HUDEP-2 (cell line): ENCODE data around the gene CAPZA1.
A peak's percentile ranks its signal among the peaks of the same experiment; 100 is the strongest.

Experiments used
- DNase-seq, 76 experiments: peaks; one replicate each; lab custom pipeline; 2025; ENCODE audit not compliant: unreplicated experiment in 76 of 76; lab: John Stamatoyannopoulos, UW

CAPZA1 gene

DNA sequence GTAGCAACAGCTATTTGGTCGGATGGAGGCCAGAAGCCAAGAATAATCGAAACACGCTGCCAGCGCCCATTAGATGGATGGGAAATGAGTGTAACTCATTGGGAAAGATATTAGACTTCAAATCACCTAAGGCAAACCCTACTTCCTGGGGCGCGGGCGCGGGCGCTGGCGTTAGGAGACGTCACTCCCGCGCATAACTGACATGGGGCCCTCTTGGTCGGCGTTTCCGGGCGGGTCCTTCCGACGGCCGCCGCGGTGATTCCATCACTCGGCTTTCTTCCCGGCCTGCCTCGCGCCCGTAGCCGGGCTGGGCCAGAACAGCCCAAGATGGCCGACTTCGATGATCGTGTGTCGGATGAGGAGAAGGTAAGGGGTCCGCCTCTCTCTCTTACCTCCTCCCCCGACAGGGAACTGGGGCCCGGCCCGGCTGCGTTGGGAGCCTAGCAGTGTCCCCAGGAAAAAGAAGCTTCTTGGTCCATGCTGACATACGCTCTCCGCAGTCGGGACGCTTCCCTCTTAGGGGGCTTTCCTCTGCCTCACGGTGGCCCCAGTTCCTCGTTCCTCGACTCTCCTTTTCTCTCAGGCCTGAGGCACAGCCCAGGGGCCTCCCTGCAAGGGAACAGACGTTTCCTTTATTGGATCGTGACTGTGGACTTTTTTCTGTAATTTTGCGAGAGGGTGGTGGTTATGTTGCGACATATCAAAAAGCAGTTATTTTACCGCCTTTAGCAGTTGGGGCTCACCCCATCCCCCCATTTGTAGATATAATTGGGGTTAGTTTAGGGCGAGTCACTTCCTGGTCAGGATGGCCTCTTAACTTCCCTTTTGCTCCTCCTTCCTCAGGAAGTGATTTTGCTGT is at the start of gene CAPZA1:
CAPZA1 (plus strand) TSS at position 315 of the 859 bp plus-strand sequence; CDS start at position 328, 13 bp downstream.
- peak in 74 of 76 experiments; percentile 7 to 91 (median 83) for DNase-seq

DNA sequence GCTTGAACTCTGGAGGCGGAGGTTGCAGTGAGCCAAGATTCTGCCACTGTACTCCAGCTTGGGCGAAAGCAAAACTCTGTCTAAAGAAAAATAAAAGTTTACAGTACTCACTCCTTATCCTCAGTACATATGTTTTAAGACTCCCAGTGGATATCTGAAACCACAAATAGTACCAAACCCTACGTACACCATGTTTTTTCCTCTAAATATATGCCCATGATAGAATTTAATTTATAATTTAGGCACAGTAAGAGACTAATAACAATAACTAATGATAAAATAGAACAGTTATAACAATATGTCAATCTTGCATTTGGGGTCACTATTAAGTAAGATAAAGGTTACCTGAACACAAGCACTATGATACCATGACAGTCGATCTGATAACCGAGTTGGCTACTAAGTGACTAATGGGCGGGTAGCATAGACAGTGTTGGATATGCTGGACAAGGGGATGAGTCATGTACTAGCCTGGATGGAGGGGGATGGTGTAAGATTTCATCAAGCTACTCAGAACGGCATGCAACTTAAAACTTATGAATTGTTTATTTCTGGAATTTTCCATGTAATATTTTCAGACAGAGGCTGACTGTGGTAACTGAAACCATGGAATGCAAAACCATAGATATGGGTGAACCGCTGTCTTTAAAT is 44.4 kb upstream of the CAPZA1 start:
- DNase-seq = peak in 48 of 76 experiments; percentile 1 to 76 (median 23)

DNA sequence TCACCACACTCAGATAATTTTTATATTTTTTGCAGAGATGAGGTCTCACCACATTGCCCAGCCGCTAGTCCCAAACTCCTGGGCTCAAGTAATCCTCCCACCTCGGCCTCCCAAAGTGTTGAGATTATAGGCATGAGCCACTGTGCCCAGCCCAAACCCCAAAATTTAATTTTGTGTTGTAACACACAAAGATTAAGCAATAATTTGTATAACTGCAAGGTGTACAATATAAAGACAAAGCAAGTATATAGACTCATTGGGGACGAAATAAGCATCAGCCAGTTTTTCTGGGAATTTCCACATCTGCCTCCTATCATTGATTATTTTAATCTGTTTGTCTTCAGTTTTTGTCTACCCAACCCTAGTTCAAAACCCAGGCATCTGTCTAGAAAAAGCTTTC is 43.4 kb upstream of the CAPZA1 start:
- no peak for DNase-seq

GRCh38 chr1:112579801-112580510 is 39.7 kb upstream of the CAPZA1 start:
- no peak for DNase-seq

DNA sequence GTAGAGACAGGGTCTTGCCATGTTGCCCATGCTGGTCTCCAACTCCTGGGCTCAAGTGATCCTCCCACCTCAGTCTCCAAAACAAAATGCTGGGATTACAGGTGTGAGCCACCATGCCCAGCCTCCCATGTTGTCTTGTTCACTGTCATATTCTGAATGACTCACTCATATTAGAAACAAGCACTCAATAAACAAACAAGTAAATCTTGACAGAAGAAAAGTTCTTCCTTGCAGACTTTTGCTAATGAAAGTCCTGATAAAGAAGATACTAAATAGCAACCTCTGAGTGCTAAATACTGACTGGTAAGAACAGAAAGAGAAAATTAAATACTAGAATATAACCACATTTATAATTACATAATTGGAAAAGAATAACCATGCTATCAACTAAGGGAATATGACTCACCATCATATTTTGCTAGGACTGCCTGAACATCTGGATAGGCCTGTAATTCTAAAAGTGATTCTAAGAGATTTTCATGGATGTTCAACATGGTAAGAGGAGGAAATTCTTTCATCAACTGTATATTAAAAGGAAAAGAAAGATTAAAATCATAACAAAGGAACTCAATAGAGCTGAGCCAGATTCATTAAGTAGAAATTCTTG is 37.9 kb upstream of the CAPZA1 start:
- no peak for DNase-seq

DNA sequence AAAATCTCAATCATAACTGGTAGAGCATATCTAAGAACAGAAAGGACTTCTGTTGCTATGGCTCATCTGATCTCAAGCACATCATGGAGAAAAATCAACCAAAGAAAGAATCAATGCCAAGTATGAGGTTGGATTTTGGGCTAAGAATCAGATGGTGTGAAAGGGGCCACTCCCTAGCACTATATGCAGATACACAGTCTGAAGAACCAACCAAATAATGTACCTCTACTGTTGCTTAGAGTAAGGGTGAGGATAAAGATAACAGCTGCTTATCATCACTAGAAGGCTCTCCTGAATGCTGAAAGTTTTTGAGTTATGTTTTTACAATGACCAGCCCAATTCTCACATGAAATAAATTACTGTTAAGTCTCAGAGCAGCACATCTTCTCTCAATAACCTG is 36.3 kb upstream of the CAPZA1 start:
- DNase-seq = peak in 3 of 76 experiments; percentile 1 to 16 (median 5)

- DNase-seq = no peak
These were observed 29.9 kb upstream of the CAPZA1 start for GRCh38 chr1:112589766-112590165.

- no peak for DNase-seq
These were observed 25.3 kb upstream of the CAPZA1 start for GRCh38 chr1:112594208-112594876.

DNA sequence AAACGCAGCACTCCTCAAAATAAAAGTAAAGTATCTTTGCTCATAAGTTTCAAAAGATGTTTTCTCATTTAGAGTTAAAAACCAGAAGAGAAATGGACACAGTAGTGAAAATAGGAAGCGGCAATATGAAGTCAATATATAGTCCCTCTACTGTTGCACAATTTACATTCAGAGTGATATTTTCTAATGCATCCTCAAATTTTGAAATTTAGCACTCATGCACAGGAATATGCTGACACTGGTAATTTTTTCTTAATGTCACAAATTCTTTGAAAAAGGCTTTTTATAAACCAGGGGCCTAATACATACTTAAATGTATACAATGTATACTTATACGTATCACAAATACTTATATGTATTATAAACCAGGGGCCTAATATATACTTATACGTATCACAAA is 20.2 kb upstream of the CAPZA1 start:
- DNase-seq = no peak

DNA sequence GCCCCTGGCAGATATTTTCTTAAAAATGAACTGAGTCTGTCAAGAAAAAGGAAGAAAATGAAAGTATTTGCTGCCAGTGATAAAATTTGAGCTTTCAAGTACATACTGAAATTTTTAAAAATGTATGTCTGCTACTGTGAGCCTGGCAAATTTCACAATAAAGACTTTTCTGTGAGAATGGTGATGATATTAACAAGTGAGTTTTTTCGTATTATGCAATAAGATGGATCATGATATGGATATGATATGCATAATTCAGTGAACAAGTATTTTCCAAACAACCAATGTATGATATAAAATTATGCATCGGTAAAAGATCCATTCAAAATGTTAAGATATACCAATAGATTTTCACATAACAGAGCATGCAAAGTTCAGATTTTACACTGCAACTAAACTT is 16.6 kb upstream of the CAPZA1 start:
- DNase-seq = no peak

DNA sequence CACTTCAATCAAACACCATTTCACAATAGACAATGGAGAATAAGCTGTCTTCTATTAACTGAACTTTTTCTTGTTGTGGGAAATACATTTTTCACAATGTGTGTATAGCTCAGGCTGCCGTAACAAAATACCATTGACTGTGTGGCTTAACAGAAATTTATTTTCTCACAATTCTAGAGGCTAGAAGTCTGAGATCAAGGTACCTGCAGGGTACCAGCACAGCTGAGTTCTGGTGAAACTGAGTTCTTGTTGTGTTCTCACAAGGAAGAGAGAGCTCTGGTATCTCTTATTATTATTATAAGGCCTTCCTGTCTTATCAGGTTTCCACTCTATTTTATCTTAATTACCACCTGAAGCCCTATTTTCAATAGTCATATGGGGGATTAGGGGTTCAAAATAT is 16.1 kb upstream of the CAPZA1 start:
- no peak for DNase-seq

- DNase-seq = no peak
These were observed 13.9 kb upstream of the CAPZA1 start for GRCh38 chr1:112605633-112606327.

DNA sequence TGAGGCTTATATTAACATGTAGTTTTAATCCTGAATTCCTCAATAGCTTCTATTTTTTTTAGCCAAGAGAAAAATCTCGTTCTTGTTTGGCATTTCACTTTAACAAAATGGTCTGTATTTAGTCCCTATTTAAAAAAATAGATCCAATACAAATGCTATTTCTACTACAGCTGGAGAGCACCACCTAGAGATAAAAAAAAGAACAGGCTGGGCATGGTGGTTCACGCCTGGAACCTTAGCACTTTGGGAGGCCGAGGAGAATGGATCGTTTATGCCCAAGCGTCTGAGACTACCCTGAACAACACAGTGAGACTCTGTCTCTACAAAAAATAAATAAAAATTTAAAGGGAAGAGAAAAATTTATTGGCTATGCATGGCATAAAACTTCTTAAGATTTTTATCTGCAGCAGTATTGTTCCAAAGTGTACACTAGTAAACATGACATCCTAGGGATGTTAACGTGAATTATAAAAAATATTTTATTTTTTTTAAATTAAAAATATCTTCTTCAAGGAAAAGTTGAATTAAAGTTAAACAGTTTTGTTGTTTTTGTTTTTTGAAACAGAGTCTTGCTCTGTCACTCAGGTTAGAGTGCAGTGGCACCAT is 5.1 kb upstream of the CAPZA1 start:
- peak in 17 of 76 experiments; percentile 7 to 45 (median 22) for DNase-seq

DNA sequence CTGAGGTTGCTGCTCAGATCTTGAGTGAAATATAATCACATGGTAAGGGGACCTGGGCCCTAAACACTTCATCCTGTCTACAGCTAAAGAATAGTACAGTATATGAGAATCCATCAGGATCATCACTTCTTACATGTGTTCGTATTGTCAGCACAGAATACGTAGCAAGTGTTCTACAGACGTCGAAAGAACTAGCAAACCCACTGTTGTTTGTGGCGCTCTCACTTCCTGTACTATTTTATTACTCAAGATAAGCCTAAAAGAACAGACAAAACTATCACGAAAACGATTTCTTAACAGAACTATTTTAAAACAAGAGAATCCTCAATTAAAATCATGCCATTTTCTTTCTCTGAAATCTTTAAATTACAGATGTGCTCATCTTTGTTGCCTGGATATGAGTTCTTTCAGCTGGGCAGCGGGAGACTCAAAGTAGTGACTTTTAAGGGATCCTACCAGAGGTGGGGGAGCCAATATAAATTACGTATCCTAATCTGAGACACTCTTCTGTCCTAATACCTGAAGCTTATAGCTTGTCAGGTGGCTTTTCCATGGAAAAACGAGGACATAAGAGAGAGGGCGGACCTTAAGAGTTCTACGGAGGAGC is 1.4 kb upstream of the CAPZA1 start:
- peak in 14 of 76 experiments; percentile 12 to 56 (median 32) for DNase-seq

DNA sequence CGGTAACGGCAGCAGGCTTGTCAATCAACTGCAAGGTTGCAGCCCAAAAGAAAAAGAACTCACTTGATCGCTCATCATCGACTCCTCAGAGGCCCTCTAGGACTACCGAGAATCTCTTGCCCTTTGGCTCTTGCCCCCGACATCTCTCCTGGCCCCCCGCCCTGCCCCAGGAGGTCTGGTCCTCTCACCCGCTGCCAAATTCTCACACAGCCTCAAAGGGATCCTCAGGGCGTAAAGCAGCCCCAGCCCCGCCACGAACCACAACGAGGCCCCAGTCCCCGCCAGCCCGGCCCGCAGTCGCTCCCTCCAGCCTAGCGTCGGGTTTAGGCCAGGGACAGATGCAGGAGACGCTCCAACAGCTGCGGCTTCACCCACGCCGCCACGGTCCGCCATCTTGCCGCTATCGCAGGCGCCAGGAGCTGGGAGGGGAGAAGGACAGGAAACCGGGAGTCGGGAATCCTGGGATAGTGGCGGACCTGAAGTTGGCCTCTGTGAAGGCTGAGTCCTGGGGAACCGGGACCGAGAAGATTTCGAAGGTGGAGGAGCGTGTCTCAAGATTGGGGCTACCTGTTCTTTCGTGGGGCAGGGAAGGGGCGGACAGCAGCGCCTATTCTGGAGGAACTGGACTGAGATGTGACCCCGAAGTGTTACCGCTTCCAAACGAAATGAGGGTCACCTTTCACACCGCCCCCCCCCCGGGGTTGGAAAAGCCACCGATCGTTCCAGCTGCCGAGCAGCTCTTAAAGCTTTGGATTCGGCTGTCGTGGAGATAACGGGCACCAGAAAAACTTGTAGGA is 713 bp upstream of the CAPZA1 start, which contains the start of gene ST7L:
ST7L (minus strand) TSS at position 421 of the 797 bp plus-strand sequence; CDS start at position 393, 28 bp downstream.
- DNase-seq = peak in 59 of 76 experiments; percentile 5 to 90 (median 48)

GRCh38 chr1:112620377-112620695 is 704 bp downstream of the CAPZA1 start:
- DNase-seq = no peak

DNA sequence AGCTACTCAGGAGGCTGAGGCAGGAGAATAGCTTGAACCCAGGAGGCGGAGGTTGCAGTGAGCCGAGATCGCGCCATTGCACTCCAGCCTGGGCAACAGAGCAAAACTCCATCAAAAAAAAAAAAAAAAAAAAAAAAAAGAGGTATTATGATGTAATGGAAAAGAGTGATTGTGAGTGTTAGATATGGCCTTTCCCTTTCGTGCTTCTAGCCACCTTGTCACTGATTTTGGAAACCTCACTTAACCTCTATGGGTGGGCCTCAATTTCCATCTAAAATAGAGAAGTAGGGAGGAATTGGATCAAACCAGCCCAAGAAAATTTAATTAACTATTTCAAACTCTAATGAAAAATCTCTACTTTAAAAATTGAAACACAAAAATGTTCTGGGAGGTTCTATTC is 4.9 kb downstream of the CAPZA1 start:
- DNase-seq = peak in 1 of 76 experiments; percentile 4

GRCh38 chr1:112625696-112626095 is 6.1 kb downstream of the CAPZA1 start:
- peak in 54 of 76 experiments; percentile 3 to 75 (median 27) for DNase-seq
